Breast epithelium (tissue), 4 donors: ENCODE results near the gene RCSD1. TPM values are rescaled to one million over a fixed set of nuclear protein-coding genes. Genes with fewer than 3 reads are reported as not detected.
A peak's percentile ranks its signal among the peaks of the same experiment; 100 is the strongest.

Experiments
- DNase-seq, 2 donors: peaks; one replicate each; pipeline ENCODE4 v3.0.0-alpha.2; 2019; ENCODE audit warnings: low spot score in 2 of 2
- H3K27ac ChIP-seq, 2 donors: fragments of 200-600 bp; sonication (generic) in 1 of 2; one replicate each; pipeline ENCODE4 v1.5.1; 2016 to 2019; ENCODE audit warnings: mild to moderate bottlenecking in 1 of 2
- H3K27me3 ChIP-seq, 2 donors: fragments of 200-600 bp; sonication (generic) in 1 of 2; one replicate each; pipeline versions ENCODE4 v1.5.1 to v1.6.0; 2017 to 2019; ENCODE audit warnings: control low read depth in 1 of 2, mild to moderate bottlenecking in 1 of 2
- H3K36me3 ChIP-seq: fragments of 200-600 bp; one replicate; pipeline ENCODE4 v1.5.1; 2019
- H3K4me1 ChIP-seq, 2 donors: fragments of 200-600 bp; sonication (generic); one replicate each; pipeline ENCODE4 v1.5.1; 2016 to 2019; ENCODE audit warnings: control low read depth in 1 of 2
- H3K4me3 ChIP-seq, 3 donors: fragments of 200-600 bp; sonication (generic); 1 replicate in 2 of 3; 2 replicates in 1 of 3; pipeline ENCODE4 v1.5.1; 2016 to 2019; ENCODE audit warnings: mild to moderate bottlenecking in 3 of 3, moderate library complexity in 2 of 3
- H3K9me3 ChIP-seq, 2 donors: fragments of 200-600 bp; sonication (generic) in 1 of 2; one replicate each; pipeline ENCODE4 v1.5.1; 2016 to 2019; ENCODE audit warnings: control low read depth in 1 of 2
- CTCF ChIP-seq, 3 donors: fragments of 450-650 bp; IDR thresholded peaks; one replicate each; pipeline ENCODE4 v1.5.1; 2016 to 2017; ENCODE audit warnings: antibody characterized with exemption in 3 of 3, mild to moderate bottlenecking in 3 of 3, moderate library complexity in 3 of 3
- POLR2A ChIP-seq: fragments of 450-650 bp; IDR thresholded peaks from one replicate; pipeline ENCODE4 v1.6.1; 2016; ENCODE audit warnings: antibody characterized with exemption, mild to moderate bottlenecking, moderate library complexity
- POLR2AphosphoS5 ChIP-seq, 3 donors: sonication (generic); formaldehyde crosslinking; IDR thresholded peaks; one replicate each; pipeline ENCODE4 v1.6.1; 2017; ENCODE audit warnings: antibody characterized with exemption in 3 of 3
- intact Hi-C: fragments of 100-400 bp; cut with DNase I; formaldehyde crosslinking; loops from one replicate; pipeline ENCODE4 v1.15.1; 2023; ENCODE audit warnings: low total_unique reads
- total RNA-seq, 3 donors: library from RNA; depleted of rRNA; stranded (reverse); fragments of >200 nt; gene quantifications; one replicate each; pipeline ENCODE4 v1.1.0, GENCODE V29; 2016

The RCSD1 gene
- total RNA-seq, 3 donors from 2014 or later, result 11.5 to 29.0 (median 12.0) TPM

GRCh38 chr1:167599957-167600581 is 30.0 kb upstream of the RCSD1 start:
- Histone ChIP-seq H3K27ac (no peak overlapping the region), H3K27me3 (no peaks in the 10 kb centered on the region), H3K9me3 (no peaks in the 10 kb centered on the region), H3K4me3 (no peak overlapping the region), H3K36me3 (no peaks in the 10 kb centered on the region), H3K4me1 (peaks cover 7 to 9% of the 10 kb centered on the region in 2 donors)
- DNase-seq, result peak in 1 of 2 donors; percentile 73
- TF ChIP-seq CTCF (IDR thresholded peaks at IDR 0.05), result peak in 2 of 3 donors; percentile 41 to 53
- TF ChIP-seq POLR2A, result no peak
- TF ChIP-seq POLR2AphosphoS5 (IDR thresholded peaks at IDR 0.05), result peak in 1 of 3 donors; percentile 16
- intact Hi-C loops, result loop anchor here (5.0 kb wide), 1 partner anchor 87 kb away; no protein-coding TSS in a partner anchor

GRCh38 chr1:167601442-167602383 is 28.3 kb upstream of the RCSD1 start:
- no peaks in the 10 kb centered on the region for H3K36me3 ChIP-seq
- peaks cover under 1 to 3% of the 10 kb centered on the region in 2 donors for H3K9me3 ChIP-seq
- TF ChIP-seq POLR2AphosphoS5 (IDR thresholded peaks at IDR 0.05) (peak in 2 of 3 donors; percentile 23 to 31), CTCF (IDR thresholded peaks at IDR 0.05) (no peak), POLR2A (no peak)
- no peak overlapping the region for H3K4me3 ChIP-seq
- H3K4me1 ChIP-seq, result peaks cover 7 to 9% of the 10 kb centered on the region in 2 donors
- H3K27me3 ChIP-seq, result no peaks in the 10 kb centered on the region
- peak in 1 of 2 donors; percentile 63 for DNase-seq
- H3K27ac ChIP-seq, result peak overlapping the region; percentile 69 to 80
- intact Hi-C loops, result loop anchor here (5.0 kb wide), 1 partner anchor 86 kb away; no protein-coding TSS in a partner anchor

- Histone ChIP-seq H3K4me3 (no peak overlapping the region), H3K27ac (peak overlapping the region; percentile 69 to 80), H3K4me1 (peaks cover 7 to 9% of the 10 kb centered on the region in 2 donors), H3K27me3 (no peaks in the 10 kb centered on the region), H3K36me3 (no peaks in the 10 kb centered on the region), H3K9me3 (peaks cover 12 to 14% of the 10 kb centered on the region in 2 donors)
- TF ChIP-seq CTCF (IDR thresholded peaks at IDR 0.05), result no peak
- TF ChIP-seq POLR2AphosphoS5 (IDR thresholded peaks at IDR 0.05), result no peak
- TF ChIP-seq POLR2A, result no peak
- intact Hi-C loops, result loop anchor here (5.0 kb wide), 1 partner anchor 84 kb away; no protein-coding TSS in a partner anchor
- no peak for DNase-seq
These were observed 27.2 kb upstream of the RCSD1 start for GRCh38 chr1:167602840-167603239.

- no peak overlapping the region for H3K4me3 ChIP-seq
- peak overlapping the region; percentile 69 to 80 for H3K27ac ChIP-seq
- H3K4me1 ChIP-seq, result peaks cover 2 to 9% of the 10 kb centered on the region in 2 donors
- intact Hi-C loops, result loop anchor here (5.0 kb wide), 1 partner anchor 693 kb away; no protein-coding TSS in a partner anchor
- H3K9me3 ChIP-seq, result peaks cover 20 to 21% of the 10 kb centered on the region in 2 donors
- no peaks in the 10 kb centered on the region for H3K27me3 ChIP-seq
- no peaks in the 10 kb centered on the region for H3K36me3 ChIP-seq
- no peak for DNase-seq
- TF ChIP-seq POLR2AphosphoS5 (IDR thresholded peaks at IDR 0.05), result no peak
These were observed 24.5 kb upstream of the RCSD1 start for GRCh38 chr1:167605576-167605975.

GRCh38 chr1:167611983-167612382 is 18.0 kb upstream of the RCSD1 start:
- no peak for TF ChIP-seq CTCF (IDR thresholded peaks at IDR 0.05)
- no peak for TF ChIP-seq POLR2AphosphoS5 (IDR thresholded peaks at IDR 0.05)
- H3K4me1 ChIP-seq, result no peaks in the 10 kb centered on the region
- no peaks in the 10 kb centered on the region for H3K36me3 ChIP-seq
- no peak overlapping the region for H3K27ac ChIP-seq
- intact Hi-C loops, result no loop called here
- no peaks in the 10 kb centered on the region for H3K27me3 ChIP-seq
- H3K4me3 ChIP-seq, result no peak overlapping the region
- peaks cover 16 to 17% of the 10 kb centered on the region in 2 donors for H3K9me3 ChIP-seq
- no peak for DNase-seq
